Activated CD4-positive, alpha-beta T cell treated with anti-CD3 and anti-CD28 coated beads, Interleukin-2, Interleukin-6, amounts not matched to agents 100 ng/mL and 50 ng/mL, durations not matched to agents 16 hours and 8 hours (primary cell): ENCODE measurements around the gene HAO2.
"Not testable (repeated sequence)": the region's sequence is repeated elsewhere in the genome, so short reads cannot be mapped to it uniquely, and the experiment has no call there.

Experiments used
- DNase-seq: peaks from one replicate; pipeline ENCODE4 v3.0.0-alpha.2; 2020

The HAO2 gene

GRCh38 chr1:119368554-119368953, at the start of gene HAO2:
TSS of gene HAO2 (plus strand) at chr1:119368785. CDS start at chr1:119381086, 12,301 bp downstream.
- DNase-seq: no peak

- DNase-seq: no peak
Observed at GRCh38 chr1:119320100-119320499, 48.5 kb upstream of the HAO2 start.

DNA sequence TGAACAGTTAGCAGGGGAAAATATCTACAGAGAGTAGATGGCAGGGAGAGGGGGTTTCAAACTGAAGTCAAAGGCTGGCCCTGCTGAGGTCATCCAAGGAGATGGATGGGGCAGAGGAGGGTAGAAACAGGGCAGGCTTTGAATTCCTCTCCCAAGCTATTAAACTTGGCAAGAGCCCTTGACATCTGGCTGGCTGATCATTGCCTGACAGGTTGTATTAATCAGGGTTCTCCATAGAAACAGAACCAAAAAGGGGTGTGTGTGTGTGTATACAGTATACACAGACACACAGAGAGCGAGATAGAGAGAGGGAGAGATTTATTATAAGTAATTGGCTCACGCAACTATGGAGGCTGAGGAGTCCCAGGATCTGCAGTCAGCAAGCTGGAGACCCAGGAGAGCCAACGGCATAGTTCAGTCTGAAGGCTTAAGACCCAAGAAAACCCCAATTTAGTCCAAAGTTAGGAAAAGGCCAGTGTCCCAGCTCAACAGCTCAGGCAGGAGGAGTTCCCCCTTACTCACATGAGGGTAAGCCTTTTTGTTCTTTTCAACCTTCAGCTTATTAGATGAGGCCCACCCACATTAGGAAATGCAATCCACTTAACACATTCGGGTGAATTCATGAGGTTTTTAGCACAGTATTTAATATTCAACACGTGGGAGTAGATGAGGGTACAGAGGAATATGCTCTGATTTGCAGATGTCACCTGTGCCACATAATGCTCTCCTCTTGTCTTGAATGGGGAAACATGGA, 46.7 kb upstream of the HAO2 start:
- no peak for DNase-seq

- DNase-seq: peak; percentile 5
Observed at GRCh38 chr1:119323216-119323982, 45.2 kb upstream of the HAO2 start.

DNA sequence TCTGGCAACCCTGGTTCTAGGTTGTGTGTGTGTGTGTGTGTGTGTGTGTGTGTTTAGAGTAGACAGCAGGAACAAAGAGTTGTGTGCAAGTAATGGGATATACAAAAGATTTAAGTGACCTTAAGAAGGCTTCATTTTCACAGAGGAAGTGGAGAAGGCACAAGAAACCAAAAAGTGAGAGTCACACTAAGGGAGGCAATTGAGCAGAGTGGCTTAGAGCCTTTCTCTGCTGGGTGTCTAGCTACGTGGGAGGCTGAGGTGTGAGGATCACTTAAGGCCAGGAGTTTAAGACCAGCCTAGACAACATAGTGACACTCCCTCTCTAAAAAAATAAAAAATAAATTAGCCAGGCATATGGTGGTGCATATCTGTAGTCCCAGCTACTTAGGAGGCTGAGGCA, 44.4 kb upstream of the HAO2 start:
- no peak for DNase-seq

DNA sequence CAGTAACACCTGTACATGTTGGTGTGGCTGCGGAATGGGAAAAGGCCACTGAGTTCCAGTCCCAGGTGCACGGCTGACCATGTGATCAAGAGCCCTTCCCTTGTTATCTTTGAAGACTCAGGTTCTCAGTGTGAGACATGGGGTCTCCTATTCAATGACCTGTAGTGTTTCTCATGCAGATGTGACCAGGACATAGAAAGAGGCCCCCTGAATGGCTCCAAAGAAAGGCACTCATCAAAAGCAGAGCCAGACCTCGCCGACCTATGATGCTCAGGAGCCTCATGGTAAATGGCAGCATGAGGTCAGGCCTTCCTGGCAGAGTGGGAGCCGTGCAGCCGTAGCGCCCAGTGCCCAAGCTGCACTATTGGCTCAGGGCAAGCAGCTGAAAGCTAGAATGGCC, 42.3 kb upstream of the HAO2 start:
- no peak for DNase-seq

DNA sequence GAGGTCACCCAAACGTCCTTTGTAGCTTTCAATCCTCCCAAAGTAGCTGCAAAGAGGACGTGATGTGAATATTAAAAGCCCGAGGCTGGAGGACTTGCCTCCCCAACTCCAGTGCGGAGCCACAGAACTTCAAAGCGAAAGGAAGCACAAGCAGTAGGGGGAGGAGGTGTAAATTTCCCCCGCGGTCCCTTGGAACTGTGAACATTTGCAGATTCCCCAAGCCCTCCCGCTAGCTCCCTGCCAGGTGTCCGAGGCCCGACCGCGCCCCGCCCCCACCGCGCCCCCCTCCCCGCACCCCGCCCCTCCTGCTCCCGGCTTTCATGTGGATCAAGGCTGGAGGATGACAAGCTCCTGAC, 41.5 kb upstream of the HAO2 start:
- no peak for DNase-seq

- peak; percentile 26 for DNase-seq
Observed at GRCh38 chr1:119327450-119328155, 41.0 kb upstream of the HAO2 start.

DNA sequence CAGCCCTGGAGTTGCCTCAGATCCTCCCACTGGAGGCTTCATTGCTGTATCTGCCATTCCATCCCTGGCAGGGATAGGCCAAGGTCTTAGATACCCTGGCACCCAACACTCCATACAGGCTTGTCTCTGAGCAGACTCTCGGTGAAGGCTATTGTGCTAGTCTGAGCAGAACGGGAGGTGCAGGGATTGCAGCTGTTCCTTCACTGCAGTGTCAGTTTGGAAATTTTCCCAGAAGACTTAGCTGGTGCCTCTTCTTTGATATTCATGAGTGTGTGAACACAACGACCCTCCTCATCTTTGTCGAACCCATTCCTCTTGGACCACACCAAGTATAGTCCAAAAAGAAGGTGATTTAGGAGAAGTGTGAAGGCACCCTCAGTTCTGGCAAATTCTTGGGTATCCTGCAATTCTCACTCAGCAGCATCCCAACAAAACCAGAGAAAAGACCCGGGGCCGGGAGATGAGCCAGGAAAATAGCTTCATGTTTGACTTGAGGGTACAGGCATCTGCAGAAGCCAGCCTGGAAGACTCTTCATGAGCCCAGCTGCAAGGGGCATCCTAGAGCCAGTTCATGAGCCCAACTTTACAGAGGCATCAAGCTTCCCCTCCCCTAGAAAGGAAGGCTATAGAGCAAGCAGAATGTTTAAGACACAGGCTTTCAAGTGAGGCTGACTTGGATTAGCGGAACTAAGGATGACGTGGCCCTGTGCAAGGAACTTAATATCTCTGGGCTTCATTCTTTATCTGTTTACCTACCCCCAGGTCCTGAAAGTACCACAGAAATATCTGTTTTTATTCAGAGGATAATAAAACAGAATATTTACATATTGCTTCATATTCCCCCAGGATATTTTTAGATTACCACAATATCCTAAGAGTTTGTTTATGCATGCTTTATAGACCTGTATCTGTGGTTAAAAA, 38.8 kb upstream of the HAO2 start:
- no peak for DNase-seq

- DNase-seq: no peak
Observed at GRCh38 chr1:119330466-119331189, 38.0 kb upstream of the HAO2 start.

DNA sequence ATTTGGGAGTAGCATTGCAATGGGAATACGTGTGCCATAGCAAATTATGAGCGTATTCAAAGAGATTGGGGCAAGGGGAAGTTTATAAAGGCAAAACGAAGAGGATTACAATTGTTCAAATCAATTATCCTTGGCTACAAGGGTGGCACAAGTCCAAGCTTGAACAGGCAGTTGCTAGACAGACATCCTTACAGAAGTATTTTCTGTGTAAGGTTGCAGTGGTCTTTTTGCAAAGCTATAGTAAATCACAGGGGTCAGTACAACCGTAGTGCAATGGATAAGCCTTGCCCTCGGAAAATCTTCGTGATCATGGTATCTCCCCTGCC, 37.4 kb upstream of the HAO2 start:
- no peak for DNase-seq

- DNase-seq: no peak
Observed at GRCh38 chr1:119331915-119332314, 36.7 kb upstream of the HAO2 start.

- DNase-seq: no peak
Observed at GRCh38 chr1:119332622-119333021, 36.0 kb upstream of the HAO2 start.

DNA sequence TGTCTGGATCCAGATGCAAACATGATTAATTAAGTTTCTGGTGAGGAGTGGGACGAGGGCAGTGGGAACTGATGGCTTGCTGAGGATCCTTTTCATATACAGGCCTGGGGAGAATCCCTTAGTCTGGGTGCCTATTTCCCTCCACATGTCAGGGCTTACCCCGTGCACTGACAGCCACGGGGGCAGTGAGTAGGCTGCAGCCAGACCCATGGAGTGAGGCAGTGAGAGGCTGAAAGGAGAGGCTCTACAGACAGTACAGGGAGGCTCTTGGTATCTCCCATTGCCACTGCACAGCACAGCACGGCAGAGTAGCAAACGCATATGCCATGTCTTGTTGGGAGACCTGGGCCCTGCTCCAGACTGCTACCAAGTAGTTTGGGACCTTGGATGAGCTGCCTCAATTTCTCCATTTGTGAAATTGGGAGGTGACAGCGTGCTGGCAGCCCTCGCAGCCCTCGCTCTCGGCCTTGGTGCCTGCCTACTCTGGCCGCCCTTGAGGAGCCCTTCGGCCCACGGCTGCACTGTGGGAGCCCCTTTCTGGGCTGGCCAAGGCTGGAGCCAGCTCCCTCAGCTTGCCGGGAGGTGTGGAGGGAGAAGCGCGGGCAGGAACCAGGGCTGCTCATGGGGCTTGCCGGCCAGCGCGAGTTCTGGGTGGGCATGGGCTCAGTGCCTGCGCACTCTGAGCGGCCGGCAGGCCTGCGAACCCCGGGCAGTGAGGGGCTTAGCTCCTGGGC, 35.3 kb upstream of the HAO2 start:
- no peak for DNase-seq

- not testable (repeated sequence) for DNase-seq
Observed at GRCh38 chr1:119333897-119334250, 34.7 kb upstream of the HAO2 start.

GRCh38 chr1:119336848-119337247, 31.7 kb upstream of the HAO2 start:
- DNase-seq: no peak

- DNase-seq: no peak
Observed at GRCh38 chr1:119338004-119338403, 30.6 kb upstream of the HAO2 start.

DNA sequence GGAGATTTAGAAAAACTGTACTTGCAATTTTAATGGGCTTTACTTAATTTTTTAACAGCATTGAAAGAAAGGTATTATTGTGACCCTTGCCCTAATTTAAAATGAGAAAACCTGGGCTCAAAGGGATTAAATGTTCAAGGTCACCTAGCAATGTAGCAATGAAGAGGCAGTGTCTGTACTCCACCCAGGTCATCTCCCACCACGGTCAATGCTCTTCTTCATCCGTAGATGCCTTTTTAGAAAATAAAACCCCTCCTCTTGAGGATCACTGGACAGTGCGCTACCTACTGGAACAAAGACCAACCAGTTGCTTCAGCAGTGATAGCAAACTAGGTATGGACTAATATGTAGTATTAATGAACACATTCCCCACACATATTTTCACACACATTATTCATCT, 29.8 kb upstream of the HAO2 start:
- no peak for DNase-seq

DNA sequence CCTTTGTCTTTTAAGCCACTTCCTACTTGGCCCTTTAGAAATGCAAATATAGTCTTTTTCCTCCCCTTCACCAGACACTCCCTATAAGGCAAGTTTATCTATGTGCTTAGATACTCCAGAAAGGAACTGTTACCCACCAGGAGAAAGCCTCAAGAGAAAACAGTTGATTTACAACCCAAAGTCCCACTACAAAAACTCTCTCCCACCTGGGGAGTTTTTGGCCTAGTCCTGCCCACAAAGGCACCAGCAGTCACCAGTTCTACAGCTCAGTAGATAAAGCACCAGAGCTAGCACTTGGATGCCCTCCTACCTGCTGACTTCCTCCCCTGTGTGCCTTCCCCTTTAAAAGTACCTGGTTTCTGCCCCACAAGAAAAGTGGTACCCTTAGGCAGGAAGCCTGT, 27.7 kb upstream of the HAO2 start:
- DNase-seq: no peak

GRCh38 chr1:119341372-119341947, 27.1 kb upstream of the HAO2 start:
- no peak for DNase-seq

DNA sequence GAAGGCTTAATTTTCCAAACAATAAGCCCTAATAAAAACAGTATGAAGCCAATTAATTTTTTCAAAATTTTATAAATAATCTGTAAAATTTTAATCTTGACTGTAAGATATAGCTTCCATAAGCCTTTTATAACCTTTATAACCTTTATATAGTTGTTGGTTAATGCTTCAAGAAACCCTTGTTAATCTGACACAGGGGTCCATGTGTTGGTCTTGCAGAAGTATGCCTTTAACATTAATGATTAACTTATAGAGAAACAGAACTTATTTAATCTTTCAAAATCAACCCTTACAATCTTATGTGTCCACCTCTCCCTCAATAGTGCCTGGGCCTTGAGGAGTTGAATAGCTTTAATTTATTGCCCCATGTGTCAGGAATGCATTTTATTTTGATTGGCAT, 23.2 kb upstream of the HAO2 start:
- DNase-seq: no peak
